ENCODE data around the gene PCDHB10.

Gene PCDHB10

GRCh38 chr5:141236516-141237313, 44.6 kb downstream of the PCDHB10 start:
- FAIRE-seq (no peak), DNase-seq (ENCODE audit: low spot score) (no peak)

GRCh38 chr5:141241496-141241895, 49.3 kb downstream of the PCDHB10 start:
- FAIRE-seq, result no peak
- no peak for DNase-seq (ENCODE audit: low spot score)
